ENCODE data around the gene MINDY3. TPM values are rescaled to one million over a fixed set of nuclear protein-coding genes. Genes with fewer than 3 reads are reported as not detected.
"Not testable (repeated sequence)": the region's sequence is repeated elsewhere in the genome, so short reads cannot be mapped to it uniquely, and the experiment has no call there.

The MINDY3 gene
- total and polyA plus RNA-seq, 12 donors, result 10.8 to 26.0 (median 22.2) TPM

DNA sequence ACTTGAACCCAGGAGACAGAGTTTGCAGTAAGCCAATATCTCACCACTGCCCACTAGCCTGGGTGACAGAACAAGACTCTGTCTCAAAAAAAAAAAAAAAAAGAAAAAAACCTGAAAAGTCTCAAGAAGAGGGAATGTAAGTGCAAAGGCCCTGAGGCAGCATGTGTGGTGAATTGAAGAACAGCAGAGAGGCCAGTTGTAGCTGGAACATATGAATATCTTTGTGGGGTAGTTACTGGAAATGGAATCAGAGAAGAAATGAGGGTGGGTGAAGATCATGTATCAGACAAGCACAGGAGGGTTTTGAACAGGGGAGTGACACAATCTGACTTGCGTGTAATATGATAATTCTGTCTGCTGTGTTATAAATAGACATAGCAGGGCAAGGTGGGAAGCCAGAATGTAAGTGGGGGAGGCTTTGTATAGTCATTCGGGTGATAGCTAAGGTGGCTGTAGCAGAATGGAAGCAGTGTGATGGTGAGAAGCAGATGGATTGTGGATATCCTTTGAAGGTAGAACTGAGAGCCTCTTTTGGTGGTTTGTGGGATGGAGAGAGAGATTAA, 95.3 kb downstream of the MINDY3 start:
- TF ChIP-seq, protein P1, sequence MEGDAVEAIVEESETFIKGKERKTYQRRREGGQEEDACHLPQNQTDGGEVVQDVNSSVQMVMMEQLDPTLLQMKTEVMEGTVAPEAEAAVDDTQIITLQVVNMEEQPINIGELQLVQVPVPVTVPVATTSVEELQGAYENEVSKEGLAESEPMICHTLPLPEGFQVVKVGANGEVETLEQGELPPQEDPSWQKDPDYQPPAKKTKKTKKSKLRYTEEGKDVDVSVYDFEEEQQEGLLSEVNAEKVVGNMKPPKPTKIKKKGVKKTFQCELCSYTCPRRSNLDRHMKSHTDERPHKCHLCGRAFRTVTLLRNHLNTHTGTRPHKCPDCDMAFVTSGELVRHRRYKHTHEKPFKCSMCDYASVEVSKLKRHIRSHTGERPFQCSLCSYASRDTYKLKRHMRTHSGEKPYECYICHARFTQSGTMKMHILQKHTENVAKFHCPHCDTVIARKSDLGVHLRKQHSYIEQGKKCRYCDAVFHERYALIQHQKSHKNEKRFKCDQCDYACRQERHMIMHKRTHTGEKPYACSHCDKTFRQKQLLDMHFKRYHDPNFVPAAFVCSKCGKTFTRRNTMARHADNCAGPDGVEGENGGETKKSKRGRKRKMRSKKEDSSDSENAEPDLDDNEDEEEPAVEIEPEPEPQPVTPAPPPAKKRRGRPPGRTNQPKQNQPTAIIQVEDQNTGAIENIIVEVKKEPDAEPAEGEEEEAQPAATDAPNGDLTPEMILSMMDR (IDR thresholded peaks at IDR 0.05), result no peak
- ATAC-seq (no peak), DNase-seq (no peak)
- Histone ChIP-seq H3K36me3 (no peaks in the 10 kb centered on the region), H3K27me3 (no peaks in the 10 kb centered on the region), H3K27ac (no peak overlapping the region), H3K4me1 (no peaks in the 10 kb centered on the region), H3K9me3 (no peaks in the 10 kb centered on the region), H3K4me3 (no peak overlapping the region)
- intact Hi-C loops (cut with DNase I), result no loop called here
- WGBS, 2 donors, result 53 to 64% methylated on average over 2 of the region's 2 CpGs

DNA sequence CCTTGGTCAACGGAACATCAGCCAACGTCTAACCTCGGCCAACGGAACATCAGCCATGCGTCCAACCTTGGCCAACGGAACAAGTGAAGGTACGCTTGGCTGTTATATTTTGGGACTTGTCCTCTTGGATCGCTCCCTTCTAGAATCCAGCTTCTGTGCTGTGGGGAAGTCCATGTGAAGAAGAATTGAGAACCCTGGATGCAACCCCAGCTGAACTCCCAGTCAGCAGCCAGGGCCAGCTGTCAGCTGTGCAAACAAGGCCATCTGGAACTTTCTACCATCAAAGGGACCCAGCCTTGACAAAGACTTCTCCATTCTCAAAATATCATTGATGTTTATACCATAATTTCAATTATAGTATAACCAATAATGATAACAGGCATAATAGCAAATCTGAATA, 97.3 kb downstream of the MINDY3 start:
- no peak overlapping the region for H3K4me3 ChIP-seq
- no peaks in the 10 kb centered on the region for H3K36me3 ChIP-seq
- no peaks in the 10 kb centered on the region for H3K9me3 ChIP-seq
- 81% methylated on average over 8 of the region's 8 CpGs for WGBS, 2 donors
- H3K27ac ChIP-seq, result no peak overlapping the region
- ATAC-seq (peak in 5 of 8 donors; percentile 60 to 76 (median 67)), DNase-seq (peak; percentile 11 to 38)
- no peaks in the 10 kb centered on the region for H3K4me1 ChIP-seq
- no peaks in the 10 kb centered on the region for H3K27me3 ChIP-seq
- TF ChIP-seq, protein P1 (IDR thresholded peaks at IDR 0.05), result no peak
- intact Hi-C loops (cut with DNase I), result no loop called here

DNA sequence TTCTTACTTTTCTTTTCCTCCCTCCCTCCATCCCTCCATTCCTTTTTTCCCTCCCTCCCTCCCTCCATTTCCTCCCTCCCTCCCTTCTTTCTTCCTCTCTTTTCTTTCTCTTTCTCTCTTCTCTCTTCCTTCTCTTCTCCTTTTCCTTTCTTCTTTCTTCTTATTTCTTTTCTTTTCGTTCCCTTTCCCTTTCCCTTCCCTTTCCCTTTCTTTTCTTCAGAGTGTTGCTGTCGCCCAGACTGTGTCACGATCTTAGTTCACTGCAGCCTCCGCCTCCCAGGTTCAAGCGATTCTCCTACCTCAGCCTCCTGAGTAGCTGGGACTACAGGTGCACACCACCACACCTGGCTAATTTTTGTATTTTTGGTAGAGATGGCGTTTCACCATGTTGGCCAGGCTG, 98.1 kb downstream of the MINDY3 start:
- intact Hi-C loops (cut with DNase I); DNase-seq; H3K27ac ChIP-seq; ATAC-seq; H3K4me3 ChIP-seq; H3K4me1 ChIP-seq; H3K27me3 ChIP-seq; H3K9me3 ChIP-seq; H3K36me3 ChIP-seq: not testable (repeated sequence)
- WGBS, 2 donors, result 96 to 97% methylated on average over 6 of the region's 6 CpGs

DNA sequence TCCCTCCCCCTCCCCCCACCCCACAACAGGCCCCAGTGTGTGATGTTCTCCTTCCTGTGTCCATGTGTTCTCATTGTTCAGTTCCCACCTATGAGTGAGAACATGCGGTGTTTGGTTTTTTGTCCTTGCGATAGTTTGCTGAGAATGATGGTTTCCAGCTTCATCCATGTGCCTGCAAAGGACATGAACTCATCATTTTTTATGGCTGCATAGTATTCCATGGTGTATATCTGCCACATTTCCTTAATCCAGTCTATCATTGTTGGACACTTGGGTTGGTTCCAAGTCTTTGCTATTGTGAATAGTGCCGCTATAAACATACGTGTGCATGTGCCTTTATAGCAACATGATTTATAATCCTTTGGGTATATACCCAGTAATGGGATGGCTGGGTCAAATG, 99.1 kb downstream of the MINDY3 start:
- H3K27me3 ChIP-seq; ATAC-seq; H3K9me3 ChIP-seq; DNase-seq; H3K4me1 ChIP-seq; intact Hi-C loops (cut with DNase I); H3K36me3 ChIP-seq; H3K27ac ChIP-seq; H3K4me3 ChIP-seq: not testable (repeated sequence)
- 83 to 96% methylated on average over 2 of the region's 4 CpGs for WGBS, 2 donors

- no peaks in the 10 kb centered on the region for H3K27me3 ChIP-seq
- H3K36me3 ChIP-seq, result no peaks in the 10 kb centered on the region
- no peak overlapping the region for H3K4me3 ChIP-seq
- WGBS, 2 donors, result 94% methylated on average over 2 of the region's 2 CpGs
- TF ChIP-seq, protein P1 (IDR thresholded peaks at IDR 0.05), result no peak
- no peaks in the 10 kb centered on the region for H3K9me3 ChIP-seq
- no peak for ATAC-seq
- intact Hi-C loops (cut with DNase I), result no loop called here
- DNase-seq, result no peak
- H3K4me1 ChIP-seq, result no peaks in the 10 kb centered on the region
- no peak overlapping the region for H3K27ac ChIP-seq
These were observed 99.6 kb downstream of the MINDY3 start for GRCh38 chr10:15760681-15761080.
